HepG2 (cell line): Measurements from ENCODE around the gene ORC4. TPM values are rescaled to one million over a fixed set of nuclear protein-coding genes. Genes with fewer than 3 reads are reported as not detected.

Source experiments
- FOXP4 ChIP-seq: sonication (generic); formaldehyde crosslinking; IDR thresholded peaks from 2 replicates; pipeline ENCODE4 v1.4.0; 2020; ENCODE audit warnings: missing genetic modification reagents
- MXD4 ChIP-seq: IDR thresholded peaks from 2 replicates; pipeline ENCODE4 v1.6.1; 2016; ENCODE audit warnings: mild to moderate bottlenecking, missing biosample characterization, missing genetic modification reagents
- MZF1 ChIP-seq: sonication (generic); formaldehyde crosslinking; IDR thresholded peaks from 2 replicates; pipeline ENCODE4 v1.8.1; 2023; ENCODE audit warnings: mild to moderate bottlenecking, missing genetic modification reagents, borderline replicate concordance
- RFXAP ChIP-seq: sonication (generic); formaldehyde crosslinking; IDR thresholded peaks from 2 replicates; pipeline ENCODE4 v1.4.0; 2020; ENCODE audit warnings: missing genetic modification reagents, borderline replicate concordance
- ZNF281 ChIP-seq: sonication (generic); formaldehyde crosslinking; IDR thresholded peaks from 2 replicates; pipeline ENCODE4 v1.4.0; 2020; ENCODE audit warnings: missing genetic modification reagents, borderline replicate concordance
- ZNF337 ChIP-seq: sonication (generic); formaldehyde crosslinking; IDR thresholded peaks from 2 replicates; pipeline ENCODE4 v1.5.1; 2020; ENCODE audit warnings: missing genetic modification reagents, low read depth, mild to moderate bottlenecking, borderline replicate concordance
- ZNF414 ChIP-seq: sonication (generic); formaldehyde crosslinking; IDR thresholded peaks from 2 replicates; pipeline ENCODE4 v1.5.0; 2020; ENCODE audit warnings: missing genetic modification reagents
- polyA plus RNA-seq, 8 experiments: library from polyadenylated mRNA; depleted of rRNA in 3 of 8; stranded (reverse) in 7 of 8; unstranded in 1 of 8; fragments of >200 nt; fragmentation: Illumina TruSeq in 4 of 8; extraction: Trizol in 4 of 8; gene quantifications; 2 replicates each; pipeline versions ENCODE4 v1.2.1 to v1.2.3, GENCODE V29; 2011 to 2016; ENCODE audit warnings: low read depth in 4 of 8, missing spikeins in 1 of 8, mixed read lengths in 1 of 8; ENCODE audit not compliant: insufficient read depth in 1 of 8
- total RNA-seq, 5 experiments: library from RNA; depleted of rRNA; stranded (reverse); fragments of >200 nt; fragmentation: Illumina TruSeq; extraction: Trizol; gene quantifications; 2 replicates each; pipeline ENCODE4 v1.2.3, GENCODE V29; 2016; ENCODE audit warnings: low read depth in 1 of 5

The ORC4 gene
- total and polyA plus RNA-seq, 2 of the 13 experiments (the other 11 are each of a cell fraction or from before 2014, with no cell fraction given), result 28.6 to 84.8 TPM

GRCh38 chr2:147980940-147981528, 39.5 kb downstream of the ORC4 start (continued):
- TF ChIP-seq ZNF281 (CRISPR knock-in tag) (no peak), FOXP4 (CRISPR knock-in tag) (no peak), RFXAP (CRISPR knock-in tag) (no peak), ZNF414 (no peak), ZNF337 (CRISPR knock-in tag) (no peak), MZF1 (CRISPR knock-in tag) (no peak), MXD4 (CRISPR knock-in tag) (no peak)
- TF ChIP-seq, all 625 proteins: peak for 0
